Transverse colon (tissue), 3 donors: ENCODE data around the gene GPR55.

Experiments
- POLR2A ChIP-seq: fragments of 450-650 bp; IDR thresholded peaks from one replicate; pipeline ENCODE4 v1.6.1; 2016; ENCODE audit warnings: antibody characterized with exemption, mild to moderate bottlenecking, moderate library complexity
- POLR2AphosphoS5 ChIP-seq, 3 donors: sonication (generic); formaldehyde crosslinking; IDR thresholded peaks; one replicate each; pipeline ENCODE4 v1.6.1; 2016; ENCODE audit warnings: antibody characterized with exemption in 3 of 3

GRCh38 chr2:230969659-230970015, 44.6 kb upstream of the GPR55 start:
- no peak for TF ChIP-seq POLR2A
- no peak for TF ChIP-seq POLR2AphosphoS5 (IDR thresholded peaks at IDR 0.05)
